Gastrocnemius medialis (tissue), 4 donors: ENCODE results near the gene RGCC. TPM values are rescaled to one million over a fixed set of nuclear protein-coding genes. Genes with fewer than 3 reads are reported as not detected.

Source experiments
- ATAC-seq, 2 donors: fragments of 150-250 bp; one replicate each; pipeline ENCODE4 v1.9.1; 2016
- DNase-seq, 2 donors: peaks; one replicate each; pipeline ENCODE4 v3.0.0-alpha.2; 2019
- H3K27ac ChIP-seq, 4 donors: fragments of 200-600 bp; sonication (generic); 1 replicate in 1 of 4; 2 replicates in 3 of 4; pipeline ENCODE4 v1.5.1; 2016 to 2018; ENCODE audit warnings: mild to moderate bottlenecking in 2 of 4, moderate library complexity in 1 of 4
- H3K27me3 ChIP-seq, 3 donors: fragments of 200-600 bp; sonication (generic) in 2 of 3; 1 replicate in 1 of 3; 2 replicates in 2 of 3; pipeline versions ENCODE4 v1.5.1 to v1.6.0; 2016 to 2019; ENCODE audit warnings: mild to moderate bottlenecking in 1 of 3, moderate library complexity in 1 of 3
- H3K36me3 ChIP-seq, 2 donors: fragments of 200-600 bp; sonication (generic) in 1 of 2; one replicate each; pipeline ENCODE4 v1.5.1; 2017 to 2018
- H3K4me1 ChIP-seq, 2 donors: fragments of 200-600 bp; sonication (generic) in 1 of 2; one replicate each; pipeline ENCODE4 v1.5.1; 2016 to 2017; ENCODE audit warnings: mild to moderate bottlenecking in 2 of 2
- H3K4me3 ChIP-seq, 4 donors: fragments of 200-600 bp; sonication (generic) in 3 of 4; 1 replicate in 1 of 4; 2 replicates in 3 of 4; pipeline ENCODE4 v1.5.1; 2016 to 2019; ENCODE audit warnings: mild to moderate bottlenecking in 2 of 4
- H3K9me3 ChIP-seq, 3 donors: fragments of 200-600 bp; sonication (generic) in 2 of 3; 1 replicate in 1 of 3; 2 replicates in 2 of 3; pipeline ENCODE4 v1.5.1; 2016 to 2019
- CTCF ChIP-seq, 5 experiments: fragments of 450-650 bp in 3 of 5; fragments of 200-600 bp in 2 of 5; sonication (generic) in 2 of 5; IDR thresholded peaks in 4 of 5; conservative IDR thresholded peaks in 1 of 5; 1 replicate in 4 of 5; 2 replicates in 1 of 5; pipeline ENCODE4 v1.5.1; 2016 to 2019; ENCODE audit warnings: antibody characterized with exemption in 5 of 5, mild to moderate bottlenecking in 3 of 5, moderate library complexity in 3 of 5
- POLR2A ChIP-seq, 2 donors: fragments of 450-650 bp; IDR thresholded peaks; one replicate each; pipeline ENCODE4 v1.6.1; 2017; ENCODE audit warnings: antibody characterized with exemption in 2 of 2, mild to moderate bottlenecking in 2 of 2, moderate library complexity in 2 of 2
- in situ Hi-C, 4 donors: fragments of 200-750 bp; cut with MboI; loops; one replicate each; pipeline versions ENCODE4 v1.15.0 to v1.8.0; 2017; ENCODE audit warnings: low sequenced_read_pairs in 4 of 4
- intact Hi-C: fragments of 100-400 bp; cut with DNase I; formaldehyde crosslinking; loops from one replicate; pipeline ENCODE4 v1.15.1; 2023; ENCODE audit warnings: low total_unique reads
- total RNA-seq, 4 donors: library from RNA; depleted of rRNA; stranded (reverse); fragments of >200 nt; gene quantifications; one replicate each; pipeline versions ENCODE4 v1.1.0 to v1.2.3, GENCODE V29; 2016

The RGCC gene
- total RNA-seq, 4 donors from 2014 or later, result 56.1 to 135 (median 92.0) TPM

DNA sequence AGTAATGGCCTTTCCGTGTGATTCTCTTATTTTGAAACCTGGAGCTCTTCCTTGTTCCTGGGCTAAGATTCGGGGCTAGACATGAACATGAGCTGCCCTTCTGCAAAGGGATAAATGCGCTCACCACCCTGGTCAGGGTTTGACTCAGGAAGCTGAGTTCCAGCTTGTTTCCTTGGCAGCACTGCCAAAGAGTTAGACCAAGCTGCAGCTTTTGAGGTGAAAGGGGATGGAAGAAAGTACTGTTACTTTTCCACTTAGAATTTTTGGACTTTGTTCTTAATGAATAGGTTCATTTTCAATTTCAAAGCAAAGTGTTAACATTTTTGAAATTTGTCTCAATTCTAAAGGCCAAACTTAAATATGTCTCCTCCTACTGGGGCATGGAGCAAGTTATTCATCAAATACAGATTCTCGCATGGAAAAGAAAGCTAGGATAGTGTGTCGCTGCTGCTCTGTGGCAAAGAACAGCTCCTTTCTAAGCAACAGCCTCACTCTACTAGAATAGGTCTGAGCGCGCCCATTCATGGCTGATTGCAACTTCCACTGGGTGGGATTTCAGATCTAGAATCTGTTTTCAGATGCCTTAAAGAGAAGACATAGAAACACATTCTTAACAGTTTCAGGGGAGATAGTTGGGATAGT is 2.2 kb downstream of the RGCC start:
- DNase-seq (no peak), ATAC-seq (no peak)
- intact Hi-C loops, result loop anchor here (2.0 kb wide), 1 partner anchor 37 kb away; no protein-coding TSS in a partner anchor
- peaks cover 0 to 13% of the 10 kb centered on the region in 2 donors for H3K36me3 ChIP-seq
- peaks cover 4 to 11% of the 10 kb centered on the region in 2 donors for H3K4me1 ChIP-seq
- peak overlapping the region; percentile 5 to 70 (median 41) for H3K27ac ChIP-seq
- TF ChIP-seq CTCF (IDR thresholded peaks at IDR 0.05 in 4 of 5, conservative IDR thresholded peaks at IDR 0.05 in 1 of 5) (no peak), POLR2A (IDR thresholded peaks at IDR 0.05) (no peak)
- peaks cover 21 to 36% (median 25%) of the 10 kb centered on the region in 3 donors for H3K27me3 ChIP-seq
- in situ Hi-C loops, result loop anchor here in 2 of 4 donors (25.0 kb wide), 2 partner anchors 178 to 203 kb away; no protein-coding TSS in a partner anchor
- H3K9me3 ChIP-seq, result no peaks in the 10 kb centered on the region
- peak overlapping the region; percentile 66 to 76 (median 70) for H3K4me3 ChIP-seq

DNA sequence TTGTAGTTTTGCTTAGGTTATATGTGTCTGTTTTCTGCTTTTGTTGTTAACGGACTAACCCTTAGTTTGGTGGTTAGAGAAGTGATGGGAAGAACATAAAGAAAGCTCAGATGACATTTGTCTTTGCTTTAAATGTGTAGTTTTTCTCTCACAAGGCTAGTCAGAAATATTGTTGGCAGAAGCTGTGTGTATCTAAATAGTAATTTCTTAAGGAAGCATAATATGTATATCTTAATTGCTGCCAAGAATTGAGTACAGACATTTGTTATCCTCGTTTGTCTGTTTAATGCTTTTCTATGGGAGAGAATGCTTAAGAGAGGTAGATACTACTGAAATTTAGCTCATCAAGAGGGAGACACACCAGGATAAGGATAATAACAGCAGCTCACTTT is 2.7 kb downstream of the RGCC start:
- in situ Hi-C loops (loop anchor here in 2 of 4 donors (25.0 kb wide), 2 partner anchors 177 to 202 kb away; no protein-coding TSS in a partner anchor), intact Hi-C loops (no loop called here)
- ATAC-seq, result no peak
- Histone ChIP-seq H3K4me3 (peak overlapping the region; percentile 66 to 76 (median 70)), H3K27me3 (peaks cover 21 to 36% (median 25%) of the 10 kb centered on the region in 3 donors), H3K36me3 (peaks cover 0 to 13% of the 10 kb centered on the region in 2 donors), H3K9me3 (no peaks in the 10 kb centered on the region), H3K27ac (peak overlapping the region; percentile 0 to 70 (median 40)), H3K4me1 (peaks cover 4 to 11% of the 10 kb centered on the region in 2 donors)
- TF ChIP-seq POLR2A (IDR thresholded peaks at IDR 0.05), result no peak
- TF ChIP-seq CTCF (IDR thresholded peaks at IDR 0.05 in 4 of 5, conservative IDR thresholded peaks at IDR 0.05 in 1 of 5), result no peak
- DNase-seq, result no peak

DNA sequence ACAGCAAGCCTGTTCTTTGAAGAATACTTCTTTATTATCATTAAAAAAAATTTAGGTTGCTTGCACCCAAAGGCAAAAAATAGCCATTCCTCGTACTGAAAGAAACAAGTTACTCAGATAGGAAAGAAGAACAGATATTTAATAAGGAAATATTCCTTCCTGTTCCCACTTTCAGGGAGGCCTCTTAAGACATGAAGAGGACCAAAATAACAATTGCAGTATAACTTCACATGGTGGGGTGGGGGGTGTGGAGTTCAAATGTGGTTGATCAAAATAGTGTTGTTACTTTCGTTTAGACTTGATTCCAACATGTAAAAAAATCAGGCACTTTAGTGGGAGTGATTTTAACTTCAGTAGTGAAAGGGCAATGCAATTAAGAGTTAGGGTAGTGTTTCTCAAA is 3.6 kb downstream of the RGCC start:
- H3K9me3 ChIP-seq, result no peaks in the 10 kb centered on the region
- H3K36me3 ChIP-seq, result peaks cover 0 to 13% of the 10 kb centered on the region in 2 donors
- peaks cover 4 to 11% of the 10 kb centered on the region in 2 donors for H3K4me1 ChIP-seq
- intact Hi-C loops (no loop called here), in situ Hi-C loops (loop anchor here in 2 of 4 donors (25.0 kb wide), 2 partner anchors 176 to 201 kb away; no protein-coding TSS in a partner anchor)
- H3K27ac ChIP-seq, result peak overlapping the region in 3 of 4 donors; percentile 6 to 59 (median 20)
- H3K4me3 ChIP-seq, result peak overlapping the region in 3 of 4 donors; percentile 67 to 76 (median 73)
- ATAC-seq (no peak), DNase-seq (no peak)
- H3K27me3 ChIP-seq, result peaks cover 21 to 36% (median 25%) of the 10 kb centered on the region in 3 donors
- no peak for TF ChIP-seq CTCF (IDR thresholded peaks at IDR 0.05 in 4 of 5, conservative IDR thresholded peaks at IDR 0.05 in 1 of 5)
- no peak for TF ChIP-seq POLR2A (IDR thresholded peaks at IDR 0.05)

GRCh38 chr13:41461527-41462139 is 4.3 kb downstream of the RGCC start:
- Histone ChIP-seq H3K27ac (peak overlapping the region in 3 of 4 donors; percentile 25 to 59 (median 36)), H3K36me3 (peaks cover 0 to 13% of the 10 kb centered on the region in 2 donors)
- intact Hi-C loops, result no loop called here

More at GRCh38 chr13:41461527-41462139, 4.3 kb downstream of the RGCC start:
- TF ChIP-seq CTCF (IDR thresholded peaks at IDR 0.05 in 4 of 5, conservative IDR thresholded peaks at IDR 0.05 in 1 of 5), result no peak
- TF ChIP-seq POLR2A (IDR thresholded peaks at IDR 0.05), result no peak
- no peak for ATAC-seq
- Histone ChIP-seq H3K9me3 (no peaks in the 10 kb centered on the region), H3K27me3 (peaks cover 21 to 33% (median 25%) of the 10 kb centered on the region in 3 donors), H3K4me3 (peak overlapping the region; percentile 10 to 73 (median 30)), H3K4me1 (peaks cover 4 to 11% of the 10 kb centered on the region in 2 donors)
- in situ Hi-C loops, result loop anchor here in 2 of 4 donors (25.0 kb wide), 2 partner anchors 176 to 201 kb away; no protein-coding TSS in a partner anchor
- DNase-seq, result no peak
